Measurements from ENCODE around the gene TLE1. TPM values are rescaled to one million over a fixed set of nuclear protein-coding genes. Genes with fewer than 3 reads are reported as not detected.
A peak's percentile ranks its signal among the peaks of the same experiment; 100 is the strongest.
"Not testable (repeated sequence)": the region's sequence is repeated elsewhere in the genome, so short reads cannot be mapped to it uniquely, and the experiment has no call there.

The TLE1 gene
- total RNA-seq, 1 experiment from 2014 or later = 46.2 TPM

GRCh38 chr9:81705578-81705977, 16.2 kb upstream of the TLE1 start:
- Mint-ChIP-seq H3K27me3 (ENCODE audit: unreplicated experiment) (no peaks in the 10 kb centered on the region), H3K9me3 (ENCODE audit: low read depth, unreplicated experiment) (no peaks in the 10 kb centered on the region), H3K27ac (ENCODE audit: unreplicated experiment) (no peak overlapping the region), H3K4me3 (ENCODE audit: low read depth, unreplicated experiment) (no peak overlapping the region), H3K36me3 (ENCODE audit: insufficient read depth, unreplicated experiment) (no peaks in the 10 kb centered on the region), H3K4me1 (ENCODE audit: low read depth, unreplicated experiment) (no peaks in the 10 kb centered on the region)
- DNase-seq = no peak
- intact Hi-C loops (cut with micrococcal nuclease; ENCODE audit: unreplicated experiment) = no loop called here
- TF ChIP-seq CTCF (IDR thresholded peaks at IDR 0.05; ENCODE audit: unreplicated experiment) = no peak
- CTCF ChIA-PET = interaction anchor here (0.6 to 1.1 kb wide), 2 partner anchors 15 to 407 kb away, joined by 3 to 4 read pairs; no protein-coding TSS in a partner anchor
- no TSS peak for BruUV-seq (replicated peaks)

GRCh38 chr9:81694541-81694940, 5.2 kb upstream of the TLE1 start:
- CTCF ChIA-PET = no interaction called here
- intact Hi-C loops (cut with micrococcal nuclease; ENCODE audit: unreplicated experiment) = loop anchor here (5.0 kb wide), 1 partner anchor 43 kb away; no protein-coding TSS in a partner anchor
- H3K27me3 Mint-ChIP-seq (ENCODE audit: unreplicated experiment) = no peaks in the 10 kb centered on the region
- peaks cover 12% of the 10 kb centered on the region for H3K36me3 Mint-ChIP-seq (ENCODE audit: insufficient read depth, unreplicated experiment)
- BruUV-seq (replicated peaks) = no TSS peak
- H3K4me3 Mint-ChIP-seq (ENCODE audit: low read depth, unreplicated experiment) = no peak overlapping the region
- DNase-seq = no peak
- no peak overlapping the region for H3K27ac Mint-ChIP-seq (ENCODE audit: unreplicated experiment)
- no peaks in the 10 kb centered on the region for H3K9me3 Mint-ChIP-seq (ENCODE audit: low read depth, unreplicated experiment)
- no peaks in the 10 kb centered on the region for H3K4me1 Mint-ChIP-seq (ENCODE audit: low read depth, unreplicated experiment)
- no peak for TF ChIP-seq CTCF (IDR thresholded peaks at IDR 0.05; ENCODE audit: unreplicated experiment)

GRCh38 chr9:81693671-81694378, 4.5 kb upstream of the TLE1 start:
- no TSS peak for BruUV-seq (replicated peaks)
- no peaks in the 10 kb centered on the region for H3K27me3 Mint-ChIP-seq (ENCODE audit: unreplicated experiment)
- TF ChIP-seq CTCF (IDR thresholded peaks at IDR 0.05; ENCODE audit: unreplicated experiment) = no peak
- no peaks in the 10 kb centered on the region for H3K4me1 Mint-ChIP-seq (ENCODE audit: low read depth, unreplicated experiment)
- H3K27ac Mint-ChIP-seq (ENCODE audit: unreplicated experiment) = no peak overlapping the region
- intact Hi-C loops (cut with micrococcal nuclease; ENCODE audit: unreplicated experiment) = loop anchor here (5.0 kb wide), 1 partner anchor 43 kb away; no protein-coding TSS in a partner anchor
- CTCF ChIA-PET = no interaction called here
- no peak overlapping the region for H3K4me3 Mint-ChIP-seq (ENCODE audit: low read depth, unreplicated experiment)
- H3K36me3 Mint-ChIP-seq (ENCODE audit: insufficient read depth, unreplicated experiment) = peaks cover 19% of the 10 kb centered on the region
- DNase-seq = no peak
- no peaks in the 10 kb centered on the region for H3K9me3 Mint-ChIP-seq (ENCODE audit: low read depth, unreplicated experiment)

- BruUV-seq (replicated peaks) = TSS peak; percentile 77
Observed at GRCh38 chr9:81690251-81690851, 1.0 kb upstream of the TLE1 start.

GRCh38 chr9:81689093-81689342, 329 bp downstream of the TLE1 start:
- H3K4me3 Mint-ChIP-seq (ENCODE audit: low read depth, unreplicated experiment); H3K4me1 Mint-ChIP-seq (ENCODE audit: low read depth, unreplicated experiment); H3K9me3 Mint-ChIP-seq (ENCODE audit: low read depth, unreplicated experiment); DNase-seq; H3K27me3 Mint-ChIP-seq (ENCODE audit: unreplicated experiment): not testable (repeated sequence)
- BruUV-seq (replicated peaks) = TSS peak; percentile 6
- peaks cover 24% of the 10 kb centered on the region for H3K36me3 Mint-ChIP-seq (ENCODE audit: insufficient read depth, unreplicated experiment)
- peak overlapping the region; percentile 97 for H3K27ac Mint-ChIP-seq (ENCODE audit: unreplicated experiment)
- CTCF ChIA-PET = interaction anchor here (0.6 to 0.7 kb wide), 3 partner anchors 155 to 213 kb away, joined by 3 to 5 read pairs (median 5); no protein-coding TSS in a partner anchor
- intact Hi-C loops (cut with micrococcal nuclease; ENCODE audit: unreplicated experiment) = loop anchor here (10.0 kb wide), 3 partner anchors 164 to 584 kb away; no protein-coding TSS in a partner anchor

More at GRCh38 chr9:81690251-81690851, 1.0 kb upstream of the TLE1 start:
- Mint-ChIP-seq H3K27me3 (ENCODE audit: unreplicated experiment) (no peaks in the 10 kb centered on the region), H3K4me1 (ENCODE audit: low read depth, unreplicated experiment) (no peaks in the 10 kb centered on the region), H3K27ac (ENCODE audit: unreplicated experiment) (peak overlapping the region; percentile 97), H3K9me3 (ENCODE audit: low read depth, unreplicated experiment) (no peaks in the 10 kb centered on the region), H3K4me3 (ENCODE audit: low read depth, unreplicated experiment) (no peak overlapping the region), H3K36me3 (ENCODE audit: insufficient read depth, unreplicated experiment) (peaks cover 24% of the 10 kb centered on the region)
- peak; percentile 84 for DNase-seq
- no peak for TF ChIP-seq CTCF (IDR thresholded peaks at IDR 0.05; ENCODE audit: unreplicated experiment)
- CTCF ChIA-PET = interaction anchor here (0.7 to 1.4 kb wide), 3 partner anchors 15 to 153 kb away, joined by 3 to 4 read pairs (median 4); no protein-coding TSS in a partner anchor
- intact Hi-C loops (cut with micrococcal nuclease; ENCODE audit: unreplicated experiment) = loop anchor here (2.0 to 5.0 kb wide), 2 partner anchors 47 to 154 kb away; no protein-coding TSS in a partner anchor

- not testable (repeated sequence) for H3K4me3 Mint-ChIP-seq (ENCODE audit: low read depth, unreplicated experiment); H3K4me1 Mint-ChIP-seq (ENCODE audit: low read depth, unreplicated experiment); H3K9me3 Mint-ChIP-seq (ENCODE audit: low read depth, unreplicated experiment); H3K27me3 Mint-ChIP-seq (ENCODE audit: unreplicated experiment); BruUV-seq (replicated peaks)
- intact Hi-C loops (cut with micrococcal nuclease; ENCODE audit: unreplicated experiment) = loop anchor here (10.0 kb wide), 3 partner anchors 164 to 584 kb away; no protein-coding TSS in a partner anchor
- peak overlapping the region; percentile 97 for H3K27ac Mint-ChIP-seq (ENCODE audit: unreplicated experiment)
- H3K36me3 Mint-ChIP-seq (ENCODE audit: insufficient read depth, unreplicated experiment) = peaks cover 24% of the 10 kb centered on the region
- CTCF ChIA-PET = interaction anchor here (0.7 kb wide), 1 partner anchor 155 kb away, joined by 5 read pairs; no protein-coding TSS in a partner anchor
- DNase-seq = peak; percentile 24
Observed at GRCh38 chr9:81688262-81689092, 870 bp downstream of the TLE1 start.

Data from Calu3 (cell line).